Suprapubic skin (tissue), 3 donors: ENCODE measurements around the gene CTBS.

Experiments used
- CTCF ChIP-seq, 2 donors: fragments of 200-600 bp in 1 of 2; fragments of 450-650 bp in 1 of 2; sonication (generic) in 1 of 2; IDR thresholded peaks; one replicate each; pipeline ENCODE4 v1.5.1; 2016 to 2019; ENCODE audit warnings: antibody characterized with exemption in 2 of 2, mild to moderate bottlenecking in 1 of 2, moderate library complexity in 1 of 2
- POLR2A ChIP-seq, 2 donors: fragments of 450-650 bp; IDR thresholded peaks; one replicate each; pipeline ENCODE4 v1.6.1; 2017; ENCODE audit warnings: antibody characterized with exemption in 2 of 2, mild to moderate bottlenecking in 2 of 2, moderate library complexity in 2 of 2

DNA sequence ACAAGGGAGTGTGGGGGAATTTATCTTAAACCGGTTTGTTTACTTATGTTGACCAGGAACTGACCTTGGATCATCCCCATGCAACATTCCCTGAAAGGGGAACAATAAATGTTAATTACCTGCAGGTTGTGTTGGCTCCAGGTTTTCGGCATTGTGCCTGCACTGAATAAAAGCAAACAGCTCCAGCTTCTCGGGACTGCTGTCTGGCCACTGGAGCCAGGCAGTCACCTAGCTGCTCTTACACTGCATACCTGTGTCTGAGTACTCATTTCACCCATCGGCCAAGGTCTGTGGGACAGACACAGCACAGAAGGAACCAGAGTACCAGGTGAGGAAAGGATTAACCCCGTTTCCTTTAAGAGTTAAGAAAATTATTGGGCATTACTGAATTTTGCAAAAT lies 32.7 kb upstream of the CTBS start:
- no peak for TF ChIP-seq CTCF (IDR thresholded peaks at IDR 0.05)
- no peak for TF ChIP-seq POLR2A (IDR thresholded peaks at IDR 0.05)
